ENCODE data around the gene HOXB9. TPM values are rescaled to one million over a fixed set of nuclear protein-coding genes. Genes with fewer than 3 reads are reported as not detected.
A peak's percentile ranks its signal among the peaks of the same experiment; 100 is the strongest.

HOXB9 gene
- total and polyA plus RNA-seq, 9 of the 15 experiments (the other 6 are each of a cell fraction or from before 2014, with no cell fraction given), result 3.1 to 196 (median 77.6) TPM

- in situ Hi-C loops (cut with MboI) (no loop called here), intact Hi-C loops (cut with micrococcal nuclease) (no loop called here)
- BruUV-seq (replicated peaks), result no TSS peak
- Histone ChIP-seq H3K4me1 (replicated peaks in 1 of 2; ENCODE audit: control insufficient read depth in 2 of 2, insufficient read depth in 2 of 2, low read length in 2 of 2) (peaks cover 41 to 53% of the 10 kb centered on the region in 2 experiments), H3K9ac (ENCODE audit: insufficient read depth in 1 of 2, low read depth in 2 of 2, low read length in 2 of 2) (peak overlapping the region; percentile 95 to 97), H3K27ac (ENCODE audit: extremely low read depth, low read depth, low read length) (peak overlapping the region; percentile 95), H2AFZ (ENCODE audit: low read depth, low read length) (0 out of 2 replicates have a peak overlapping the region, but pooled peaks have one; percentile 27), H3K9me1 (ENCODE audit: control insufficient read depth, insufficient read depth, low read length) (no peaks in the 10 kb centered on the region), H3K4me3 (peak overlapping the region; percentile 71), H3K79me2 (ENCODE audit: control insufficient read depth, insufficient read depth, low read length) (peaks cover 98% of the 10 kb centered on the region), H3K4me2 (ENCODE audit: insufficient read depth, low read length) (peak overlapping the region; percentile 93), H3K36me3 (ENCODE audit: control insufficient read depth, insufficient read depth, low read length) (peaks cover 39% of the 10 kb centered on the region; the same call in 2 of the 3 replicates), H3K9me3 (replicated peaks; ENCODE audit: control insufficient read depth, insufficient read depth, low read depth, low read length) (no peaks in the 10 kb centered on the region), H3K27me3 (ENCODE audit: control insufficient read depth in 2 of 2, insufficient read depth in 2 of 2, low read length in 2 of 2) (no peaks in the 10 kb centered on the region), H4K20me1 (replicated peaks; ENCODE audit: control insufficient read depth, insufficient read depth, low read length) (no peaks in the 10 kb centered on the region)
- ChIA-PET POLR2A (interaction anchor here (0.7 to 1.2 kb wide), 5 partner anchors 14 to 75 kb away, joined by 3 to 5 read pairs (median 3); partner anchors contain the start of gene HOXB5), CTCF (ENCODE audit: low intra/inter-chr PET ratio) (interaction anchor here (0.6 kb wide), 1 partner anchor 12 kb away, joined by 3 read pairs; no protein-coding TSS in a partner anchor)
- DNase-seq (ENCODE audit: extremely low read depth in 1 of 4, low spot score in 3 of 4), result peak in 2 of 4 experiments; percentile 69 to 70
- under 1% methylated on average over 19 of the region's 19 CpGs for WGBS (ENCODE audit: insufficient coverage, low coverage, missing lambda C conversion rate)
- peak; percentile 56 for FAIRE-seq
- ATAC-seq, result peak; percentile 0; the same call in 2 of the 3 replicates
- TF ChIP-seq KHSRP (IDR thresholded peaks at IDR 0.05) (no peak), POLR2A (conservative IDR thresholded peaks at IDR 0.05) (peak; percentile 64; the same call in 1 of the 2 replicates), ELF4 (CRISPR knock-in tag; IDR thresholded peaks at IDR 0.05) (no peak), HDAC8 (tag; IDR thresholded peaks at IDR 0.05) (no peak), NBN (IDR thresholded peaks at IDR 0.05; ENCODE audit: low read depth) (no peak), DPF2 (IDR thresholded peaks at IDR 0.05) (0 out of 2 replicates have a peak, but pooled peaks have one; percentile 16), CHD1 (IDR thresholded peaks at IDR 0.05; ENCODE audit: low read length) (peak; percentile 59), NEUROD1 (IDR thresholded peaks at IDR 0.05; ENCODE audit: borderline replicate concordance, low read depth, low read length, partially characterized antibody) (peak; percentile 22), AFF4 (CRISPR knock-in tag; IDR thresholded peaks at IDR 0.05) (no peak), HNRNPUL1 (IDR thresholded peaks at IDR 0.05; ENCODE audit: low read length) (no peak), TBP (optimal IDR thresholded peaks at IDR 0.05; ENCODE audit: low read depth, low read length) (peak; percentile 14), MAZ (CRISPR knock-in tag; conservative IDR thresholded peaks at IDR 0.05 in 1 of 2, IDR thresholded peaks at IDR 0.05 in 1 of 2) (no peak), EP400 (IDR thresholded peaks at IDR 0.05) (peak; percentile 13; the same call in 1 of the 2 replicates), LARP7 (IDR thresholded peaks at IDR 0.05) (no peak), USF2 (CRISPR knock-in tag; IDR thresholded peaks at IDR 0.05) (0 out of 2 replicates have a peak, but pooled peaks have one; percentile 18), ZNF740 (CRISPR knock-in tag; IDR thresholded peaks at IDR 0.05) (peak; percentile 83), ZNF740 (tag; IDR thresholded peaks at IDR 0.05) (peak in 1 of 2 experiments; percentile 80; a peak in 2 of 4 replicates), RBM22 (IDR thresholded peaks at IDR 0.05; ENCODE audit: low read depth, low read length, poor library complexity, severe bottlenecking) (no peak), HMG20B (CRISPR knock-in tag; IDR thresholded peaks at IDR 0.05) (no peak)
Observed at GRCh38 chr17:48577330-48577945, 48.7 kb downstream of the HOXB9 start.

All from K562 (cell line).